NCI-H1436 treated with DMSO at 0.1 percent for 48 hours (cell line): ENCODE data around the gene CSKMT.
"Not testable (repeated sequence)": the region's sequence is repeated elsewhere in the genome, so short reads cannot be mapped to it uniquely, and the experiment has no call there.

Experiments used
- DNase-seq: peaks from one replicate; lab custom pipeline; 2025; lab: John Stamatoyannopoulos, UW

CSKMT gene

DNA sequence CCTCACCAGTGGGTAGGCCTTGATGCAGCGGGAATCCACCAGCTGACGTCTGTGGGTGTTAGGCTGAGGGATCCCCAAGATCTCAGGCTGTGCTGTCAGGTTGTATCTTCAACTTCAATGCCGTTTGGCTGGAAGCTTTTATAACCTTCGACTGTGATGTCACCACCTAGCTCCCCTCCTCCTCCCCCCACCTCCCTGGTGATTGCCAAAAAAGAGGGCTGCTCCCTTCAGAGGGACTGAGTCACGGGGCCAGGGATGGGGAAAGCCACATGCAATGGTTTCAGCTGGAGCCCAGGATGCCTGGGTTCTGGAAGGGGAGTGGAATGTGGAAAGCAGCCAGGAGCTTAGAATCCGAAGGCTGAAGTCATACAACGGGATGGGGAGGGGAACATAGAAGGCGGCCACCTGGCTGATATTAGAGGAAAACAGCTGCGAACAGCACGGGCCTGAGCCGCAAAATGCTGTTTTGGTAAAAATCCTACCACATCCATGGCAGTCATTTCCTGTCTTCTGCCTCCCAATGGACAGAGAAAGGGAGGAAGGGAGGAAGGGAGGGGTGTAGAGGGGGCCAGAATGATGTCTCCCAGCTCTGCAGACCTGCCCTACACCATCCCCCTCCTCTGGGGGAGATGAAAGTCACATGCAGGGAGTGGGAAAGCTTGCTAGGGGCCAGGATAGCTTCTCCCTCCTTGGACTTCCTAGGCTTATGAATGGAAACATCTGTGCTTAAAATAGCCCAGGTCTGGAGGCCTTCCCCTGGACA, 24.5 kb downstream of the CSKMT start, which contains the start of gene LRRN4CL:
Gene LRRN4CL, minus strand, starts transcription at position 110 of the 763 bp plus-strand sequence. CDS start 1,022 bp downstream, outside the sequence.
- no peak for DNase-seq

GRCh38 chr11:62693624-62694023, 28.5 kb downstream of the CSKMT start:
- DNase-seq: not testable (repeated sequence)

- DNase-seq: no peak
These were observed 29.5 kb downstream of the CSKMT start for GRCh38 chr11:62694455-62695167.

DNA sequence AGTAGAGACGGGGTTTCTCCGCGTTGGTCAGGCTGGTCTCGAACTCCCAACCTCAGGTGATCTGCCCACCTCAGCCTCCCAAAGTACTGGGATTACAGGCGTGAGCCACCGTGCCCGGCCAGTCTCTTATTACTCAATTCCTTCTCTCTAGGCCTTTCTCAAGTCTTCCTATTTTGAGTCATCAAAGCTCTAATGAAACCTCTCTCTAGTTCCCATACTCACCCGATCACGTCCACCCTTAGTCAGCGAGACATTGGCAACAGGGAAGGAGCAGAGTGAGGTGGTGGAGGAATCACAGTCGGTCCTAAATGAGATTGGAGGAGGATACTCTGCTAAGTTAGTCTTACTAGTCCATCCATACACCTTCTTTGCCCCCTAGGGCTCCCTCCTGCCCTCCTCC, 37.1 kb downstream of the CSKMT start:
- no peak for DNase-seq

DNA sequence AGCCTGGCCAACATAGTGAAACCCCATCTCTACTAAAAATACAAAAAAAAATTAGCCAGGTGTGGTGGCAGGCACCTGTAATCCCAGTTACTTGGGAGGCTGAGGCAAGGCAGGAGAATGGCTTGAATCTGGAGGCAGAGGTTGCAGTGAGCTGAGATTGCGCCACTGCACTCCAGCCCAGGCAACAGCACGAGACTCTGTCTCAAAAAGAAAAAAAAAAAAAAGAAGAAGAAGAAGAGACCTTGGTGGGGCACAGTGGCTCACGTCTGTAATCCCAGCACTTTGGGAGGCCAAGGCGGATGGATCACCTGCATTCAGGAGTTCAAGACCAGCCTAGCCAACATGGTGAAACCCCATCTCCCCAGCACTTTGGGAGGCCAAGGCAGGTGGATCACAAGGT, 38.8 kb downstream of the CSKMT start:
- DNase-seq: not testable (repeated sequence)

DNA sequence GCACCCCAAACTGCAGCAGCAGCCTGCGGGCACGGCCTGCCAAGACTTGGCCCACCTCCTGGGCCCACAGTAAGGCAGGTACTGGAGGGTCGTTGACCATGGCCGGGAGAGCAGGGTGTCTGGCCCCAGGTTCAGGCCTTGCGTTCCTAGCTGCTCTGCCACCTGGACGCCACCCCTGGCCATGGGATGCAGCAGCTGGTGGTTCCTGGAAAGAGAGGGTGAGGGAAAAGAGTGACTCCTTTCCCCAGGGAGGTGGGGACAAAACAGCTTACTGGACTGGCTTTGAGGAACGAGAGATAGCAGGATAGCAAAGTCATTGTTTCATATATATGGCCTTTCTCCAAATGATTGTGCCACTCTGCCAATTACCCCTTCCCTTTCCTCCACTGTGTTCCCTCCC, 40.3 kb downstream of the CSKMT start:
- DNase-seq: no peak

DNA sequence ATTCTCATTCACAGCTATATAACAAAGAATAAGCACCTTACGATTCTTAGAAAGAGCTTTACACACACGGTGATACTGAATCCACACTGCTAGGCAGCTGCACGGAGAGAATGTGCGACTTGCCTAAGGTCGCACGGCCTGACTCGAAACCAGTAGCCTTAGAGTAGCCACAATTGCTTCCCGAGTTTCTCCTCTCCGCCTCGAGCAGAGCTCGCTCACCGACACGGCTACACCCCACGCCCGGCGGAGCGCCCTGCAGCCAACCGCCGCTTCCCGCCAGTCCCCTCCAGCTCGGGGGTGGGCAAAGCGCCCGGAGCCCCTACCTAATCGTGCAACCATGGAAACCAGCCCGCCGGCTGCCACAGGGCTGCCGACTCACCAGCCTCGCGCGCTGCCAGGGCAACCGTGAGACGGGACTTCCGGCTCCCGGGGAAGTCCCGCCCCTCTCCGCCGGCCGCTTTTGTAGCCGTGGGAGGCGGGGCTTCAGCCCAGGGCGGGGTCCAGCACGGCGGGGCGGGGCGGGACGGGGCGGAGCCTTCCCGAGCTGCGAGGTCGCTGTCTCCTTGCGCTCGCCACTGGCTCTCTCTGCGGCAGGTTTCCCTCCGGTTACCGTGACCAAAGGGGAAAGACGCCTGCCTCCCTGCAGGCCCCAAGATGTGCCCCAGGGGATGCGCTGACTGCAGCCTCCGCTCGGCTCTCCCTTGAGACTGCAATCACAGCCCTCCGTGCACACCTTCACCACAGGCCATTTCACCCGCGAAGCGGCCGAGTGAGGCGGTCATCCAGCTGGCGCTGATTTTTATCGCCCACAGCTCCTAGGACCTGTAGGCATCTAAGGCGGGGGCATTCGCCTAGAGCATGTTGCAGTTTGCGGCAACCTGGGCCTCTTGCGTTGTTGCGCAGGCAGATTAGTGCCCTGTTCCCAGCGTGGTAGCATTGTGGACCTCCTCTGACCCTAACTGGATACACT, 41.1 kb downstream of the CSKMT start:
- peak; percentile 76 for DNase-seq

DNA sequence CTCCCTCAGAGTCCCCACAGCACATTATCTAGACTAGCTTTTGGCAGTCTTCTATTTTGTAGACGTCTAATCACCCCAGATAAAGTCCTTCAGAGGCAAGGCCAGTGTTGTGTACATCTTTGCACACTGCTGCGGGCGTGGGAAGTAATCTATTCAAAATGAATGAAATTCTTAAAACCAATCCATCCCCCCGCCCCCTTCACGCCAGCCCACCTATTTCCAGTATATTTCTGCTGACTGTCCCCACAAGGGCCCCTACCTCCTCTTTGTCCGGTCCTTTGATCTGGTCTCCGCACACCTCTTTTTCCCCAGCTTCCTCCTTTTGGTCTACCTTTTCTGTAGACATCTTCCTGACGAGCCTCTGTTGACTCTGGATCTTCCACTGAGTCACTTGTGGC, 41.7 kb downstream of the CSKMT start:
- DNase-seq: no peak

GRCh38 chr11:62707277-62707861, 42.3 kb downstream of the CSKMT start, which contains the start of the genes BSCL2 and GNG3:
TSS of gene BSCL2 (minus strand) at chr11:62707424. CDS start at chr11:62707195, 229 bp downstream.
TSS of gene GNG3 (plus strand) at chr11:62707676. CDS start at chr11:62708296, 620 bp downstream.
- DNase-seq: no peak

DNA sequence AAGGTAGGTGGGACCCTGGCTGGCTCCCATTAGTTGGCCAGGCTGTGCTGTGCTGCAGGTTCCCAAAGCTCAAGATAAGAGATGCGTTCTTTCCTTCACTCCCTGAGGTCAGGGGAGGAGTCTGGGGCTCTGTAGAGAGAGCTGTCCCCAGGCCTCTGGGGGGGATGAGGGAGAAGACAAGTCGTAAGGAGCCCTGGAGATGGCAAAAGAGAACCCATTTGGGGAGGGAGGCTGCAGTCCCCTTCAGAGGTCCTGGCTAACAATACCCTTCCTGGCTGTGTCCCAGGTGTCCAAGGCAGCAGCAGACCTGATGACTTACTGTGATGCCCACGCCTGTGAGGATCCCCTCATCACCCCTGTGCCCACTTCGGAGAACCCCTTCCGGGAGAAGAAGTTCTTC, 43.3 kb downstream of the CSKMT start:
- no peak for DNase-seq

DNA sequence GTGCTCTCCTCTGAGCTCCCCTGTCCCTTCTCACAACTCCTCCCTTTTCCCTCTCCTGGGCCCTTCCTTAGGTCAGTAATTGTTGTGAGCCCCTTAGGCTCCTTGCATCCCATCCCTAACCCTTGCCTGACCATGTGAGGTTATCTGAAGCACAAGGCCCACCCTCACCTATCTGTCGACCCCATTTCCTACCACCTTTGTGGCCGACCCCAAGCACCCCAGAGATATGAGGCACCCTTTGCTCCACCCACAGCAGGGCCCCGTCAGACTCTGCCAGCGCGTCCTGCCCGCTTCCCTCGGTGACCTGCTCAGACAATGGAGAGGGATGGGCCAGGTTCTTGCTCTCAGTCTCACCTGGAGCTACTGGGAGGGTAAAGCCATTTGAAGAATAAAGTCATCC, 43.7 kb downstream of the CSKMT start:
- DNase-seq: no peak

DNA sequence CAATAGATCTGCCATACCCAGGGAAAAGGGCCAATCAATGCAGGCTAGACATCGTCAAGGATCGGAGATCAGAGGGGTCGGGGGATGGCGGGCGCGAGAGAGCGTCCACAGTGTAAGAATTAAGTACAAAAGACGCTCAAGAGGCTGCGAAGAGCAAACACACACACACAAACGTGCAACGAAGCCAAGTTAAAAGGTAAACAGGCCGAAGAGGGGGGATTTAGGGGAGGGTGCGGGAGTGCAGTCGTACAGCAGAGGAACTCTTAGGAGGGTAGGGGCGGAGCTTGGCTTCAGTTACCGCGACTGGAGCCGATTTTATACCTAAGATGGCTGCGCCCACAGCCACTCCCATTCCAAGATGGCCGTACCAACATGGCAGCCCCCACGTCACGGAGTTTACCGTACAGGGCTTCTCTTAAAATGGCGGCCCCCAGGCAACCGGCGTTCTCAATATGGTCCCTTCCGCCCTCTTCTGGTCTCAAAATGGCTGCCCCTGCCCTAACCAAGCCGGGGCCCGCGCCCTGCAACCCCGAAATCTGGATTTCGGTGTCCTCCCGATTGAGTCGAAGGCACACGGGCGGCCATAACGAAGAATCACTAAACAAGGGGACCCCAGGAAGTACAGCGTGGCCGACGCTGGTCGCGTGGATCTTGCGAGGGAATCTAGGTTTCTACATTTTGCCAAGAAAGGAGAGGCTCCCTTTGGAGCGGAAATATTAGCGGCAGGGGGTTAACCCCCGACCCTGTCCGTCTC, 44.3 kb downstream of the CSKMT start:
- DNase-seq: peak; percentile 95

GRCh38 chr11:62710001-62710345, 44.9 kb downstream of the CSKMT start:
- no peak for DNase-seq

DNA sequence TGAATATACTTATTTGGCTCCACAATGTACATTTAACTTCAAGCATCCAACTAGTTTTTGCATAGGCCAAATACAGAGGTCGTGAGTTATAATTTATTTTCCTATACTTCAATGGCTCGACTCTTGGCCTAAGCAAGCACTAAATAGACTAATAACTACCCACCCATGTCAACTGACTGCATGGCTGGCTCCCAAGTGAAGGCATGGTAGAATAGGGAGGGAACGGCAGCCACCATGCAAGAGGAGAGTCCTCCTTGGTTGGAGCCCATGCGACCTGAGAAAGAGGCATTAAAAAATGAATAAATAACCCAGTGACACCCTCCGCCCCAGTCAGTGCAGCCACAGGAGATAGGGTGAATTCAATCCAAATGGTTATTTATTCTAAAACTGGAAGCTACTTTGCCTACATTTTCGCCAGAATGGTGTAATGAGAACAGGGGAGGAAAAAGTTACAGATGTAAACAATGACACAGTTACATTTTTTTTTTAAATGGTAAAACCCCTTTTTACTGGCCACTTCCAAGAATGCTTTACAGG, 47.2 kb downstream of the CSKMT start:
- no peak for DNase-seq

DNA sequence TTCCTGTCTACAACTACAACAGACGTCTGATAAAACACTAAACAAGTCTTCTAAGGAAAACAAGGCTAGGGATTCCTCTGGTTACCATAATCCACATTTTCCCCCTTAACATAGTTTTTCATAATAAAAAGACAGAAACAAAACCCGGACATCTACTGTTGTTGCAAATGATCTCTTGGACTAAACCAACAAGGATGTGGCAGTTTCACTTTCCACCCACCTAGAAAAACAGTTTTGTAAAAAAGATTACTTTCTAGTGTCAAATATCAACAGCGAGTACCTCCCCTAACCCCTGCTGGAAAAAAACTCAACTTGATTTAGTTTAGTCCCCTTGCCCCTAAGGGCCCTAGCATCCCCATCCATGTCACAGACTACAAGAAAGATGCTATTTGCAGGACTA, 47.7 kb downstream of the CSKMT start:
- no peak for DNase-seq

- DNase-seq: no peak
These were observed 48.2 kb downstream of the CSKMT start for GRCh38 chr11:62713343-62713742.

- DNase-seq: no peak
These were observed 50.3 kb downstream of the CSKMT start for GRCh38 chr11:62715150-62716130.

DNA sequence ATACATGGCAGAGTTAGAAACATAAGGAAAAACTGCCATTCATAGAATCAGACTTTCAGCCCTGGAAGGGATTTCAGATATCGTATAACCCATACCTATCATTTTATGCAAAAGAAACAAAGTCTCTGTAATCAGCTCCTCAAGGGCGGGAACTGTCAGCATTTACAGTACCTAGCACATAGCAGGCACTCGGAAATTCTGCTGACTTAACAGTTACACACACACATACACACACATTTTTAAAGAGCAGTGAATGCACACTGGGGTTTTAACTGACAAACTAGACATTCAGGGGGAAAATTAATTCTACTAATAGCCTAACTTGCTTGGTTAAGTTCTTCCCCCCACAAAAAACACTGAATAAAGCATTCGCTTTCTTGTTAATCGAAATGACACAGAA, 51.1 kb downstream of the CSKMT start:
- no peak for DNase-seq

GRCh38 chr11:62716816-62717215, 51.7 kb downstream of the CSKMT start:
- no peak for DNase-seq
